HepG2 (cell line): ENCODE measurements around the gene HDLBP. TPM values are rescaled to one million over a fixed set of nuclear protein-coding genes. Genes with fewer than 3 reads are reported as not detected.

ENCODE experiments used
- ATAC-seq: fragments of 200-7000 bp; cut with Tn5 transposase; 3 replicates; pipeline ENCODE4 v1.9.1; 2020; ENCODE audit warnings: mild to moderate bottlenecking, moderate library complexity
- BruUV-seq: library from RNA; stranded (reverse); fragments of 400-500 nt; replicated peaks from 2 replicates; lab custom pipeline; 2021; lab: Mats Ljungman, UMichigan
- CTCF ChIA-PET: fragments of 300-600 bp; formaldehyde crosslinking; extraction: SDS; loops from one replicate; lab custom pipeline; 2021; ENCODE audit warnings: low total read pairs, inconsistent platforms, low intra/inter-chr PET ratio; lab: Yijun Ruan, JAX
- POLR2A ChIA-PET: fragments of 350-600 bp; sonication (Branson Sonifier 250); formaldehyde crosslinking; loops from one replicate; lab custom pipeline; 2020; ENCODE audit warnings: antibody characterized with exemption, inconsistent platforms; lab: Yijun Ruan, JAX
- DNase-seq: peaks from one replicate; pipeline ENCODE4 v3.0.0-alpha.2; 2015; ENCODE audit warnings: low spot score
- FAIRE-seq: peaks from 3 replicates; lab custom pipeline; 2011; peaks lifted over from hg19 to GRCh38; lab: Jason Lieb, UNC
- H2AFZ ChIP-seq: one replicate; pipeline ENCODE4 v1.6.1; 2011; ENCODE audit warnings: low read length, inconsistent platforms
- H3K27ac ChIP-seq: fragments of 300-600 bp; 3 replicates; pipeline ENCODE4 v1.8.0; 2011; ENCODE audit warnings: mixed run types, mild to moderate bottlenecking, mixed read lengths, low read length, inconsistent platforms; ENCODE audit not compliant: insufficient read depth; ENCODE audit errors: extremely low read length
- H3K27me3 ChIP-seq, 2 experiments: fragments of 200-600 bp in 1 of 2; 2 replicates in 1 of 2; 3 replicates in 1 of 2; pipeline versions ENCODE4 v1.6.0 to v1.8.0; 2011; ENCODE audit warnings: low read length in 2 of 2, mild to moderate bottlenecking in 2 of 2, moderate library complexity in 2 of 2, inconsistent platforms in 1 of 2; ENCODE audit not compliant: insufficient read depth in 2 of 2, control insufficient read depth in 1 of 2
- H3K36me3 ChIP-seq, 2 experiments: fragments of 200-600 bp in 1 of 2; replicated peaks in 1 of 2; 2 replicates in 1 of 2; 3 replicates in 1 of 2; pipeline versions ENCODE4 v1.5.1 to v1.8.0; 2011; ENCODE audit warnings: low read length in 2 of 2, inconsistent platforms in 1 of 2; ENCODE audit not compliant: insufficient read depth in 2 of 2, control insufficient read depth in 1 of 2
- H3K4me1 ChIP-seq: 2 replicates; pipeline ENCODE4 v1.5.1; 2012; ENCODE audit warnings: low read length, inconsistent platforms; ENCODE audit not compliant: insufficient read depth
- H3K4me2 ChIP-seq: 2 replicates; pipeline ENCODE4 v1.6.0; 2011; ENCODE audit warnings: low read depth, low read length, inconsistent platforms
- H3K4me3 ChIP-seq, 3 experiments: fragments of 200-600 bp in 1 of 3; sonication (generic), shearing (Covaris generic) in 1 of 3; replicated peaks in 1 of 3; 2 replicates each; pipeline ENCODE4 v1.5.1; 2011 to 2016; ENCODE audit warnings: low read length in 3 of 3, inconsistent platforms in 2 of 3, low read depth in 2 of 3, mild to moderate bottlenecking in 2 of 3, control low read depth in 1 of 3, mixed read lengths in 1 of 3; ENCODE audit not compliant: insufficient read depth in 1 of 3
- H3K79me2 ChIP-seq: one replicate; pipeline ENCODE4 v1.6.1; 2011; ENCODE audit warnings: low read length, inconsistent platforms; ENCODE audit not compliant: insufficient read depth
- H3K9ac ChIP-seq: 2 replicates; pipeline ENCODE4 v1.6.0; 2011; ENCODE audit warnings: mild to moderate bottlenecking, low read depth, low read length, inconsistent platforms; ENCODE audit not compliant: insufficient read depth
- H3K9me3 ChIP-seq: 2 replicates; pipeline ENCODE4 v1.5.1; 2012; ENCODE audit warnings: mild to moderate bottlenecking, low read length
- H4K20me1 ChIP-seq: 2 replicates; pipeline ENCODE4 v1.6.0; 2011; ENCODE audit warnings: inconsistent platforms, mild to moderate bottlenecking, low read length, moderate library complexity; ENCODE audit not compliant: insufficient read depth
- CBFB ChIP-seq: sonication (generic); formaldehyde crosslinking; IDR thresholded peaks from 2 replicates; pipeline ENCODE4 v1.4.0; 2020; ENCODE audit warnings: missing genetic modification reagents
- FOSL2 ChIP-seq: sonication (generic); formaldehyde crosslinking; IDR thresholded peaks from 2 replicates; pipeline ENCODE4 v1.4.0; 2020; ENCODE audit warnings: missing genetic modification reagents
- FOXJ3 ChIP-seq: sonication (generic); formaldehyde crosslinking; IDR thresholded peaks from 2 replicates; pipeline ENCODE4 v1.4.0; 2020; ENCODE audit warnings: missing genetic modification reagents, mild to moderate bottlenecking, borderline replicate concordance
- HDAC1 ChIP-seq: sonication (generic); formaldehyde crosslinking; IDR thresholded peaks from 2 replicates; pipeline ENCODE4 v1.5.1; 2020; ENCODE audit warnings: mild to moderate bottlenecking, missing genetic modification reagents
- HDAC2 ChIP-seq: sonication (generic); formaldehyde crosslinking; IDR thresholded peaks from 2 replicates; pipeline ENCODE4 v1.4.0; 2020; ENCODE audit warnings: missing genetic modification reagents
- ISL2 ChIP-seq: sonication (generic); formaldehyde crosslinking; IDR thresholded peaks from 2 replicates; pipeline ENCODE4 v1.5.0; 2020; ENCODE audit warnings: missing genetic modification reagents
- NCOR1 ChIP-seq: fragments of 200-600 bp; sonication (generic); IDR thresholded peaks from 2 replicates; pipeline ENCODE4 v1.7.0; 2017; ENCODE audit warnings: antibody characterized with exemption, low read length, borderline replicate concordance
- NR1H2 ChIP-seq: sonication (generic); formaldehyde crosslinking; IDR thresholded peaks from 2 replicates; pipeline ENCODE4 v1.8.1; 2022; ENCODE audit warnings: low read depth, missing genetic modification reagents, borderline replicate concordance
- NR3C1 ChIP-seq: sonication (generic); formaldehyde crosslinking; IDR thresholded peaks from 2 replicates; pipeline ENCODE4 v1.4.0; 2020; ENCODE audit warnings: missing genetic modification reagents
- RCOR2 ChIP-seq: IDR thresholded peaks from 2 replicates; pipeline ENCODE4 v1.6.1; 2016; ENCODE audit warnings: missing biosample characterization, missing genetic modification reagents
- SOX6 ChIP-seq, 2 experiments: fragments of 450-650 bp in 1 of 2; sonication (generic) in 1 of 2; formaldehyde crosslinking in 1 of 2; IDR thresholded peaks; 2 replicates each; pipeline versions ENCODE4 v1.4.0 to v1.6.1; 2017 to 2020; ENCODE audit warnings: antibody characterized with exemption in 1 of 2, mild to moderate bottlenecking in 1 of 2, missing genetic modification reagents in 1 of 2
- TEAD2 ChIP-seq: sonication (generic); formaldehyde crosslinking; IDR thresholded peaks from 2 replicates; pipeline ENCODE4 v1.9.0; 2021; ENCODE audit warnings: missing genetic modification reagents
- TFDP2 ChIP-seq: sonication (generic); formaldehyde crosslinking; IDR thresholded peaks from 2 replicates; pipeline ENCODE4 v1.4.0; 2020; ENCODE audit warnings: missing genetic modification reagents
- ZBTB8A ChIP-seq: sonication (generic); formaldehyde crosslinking; IDR thresholded peaks from 2 replicates; pipeline ENCODE4 v1.4.0; 2020; ENCODE audit warnings: mild to moderate bottlenecking, low read depth, missing genetic modification reagents, borderline replicate concordance
- ZFP37 ChIP-seq: sonication (generic); formaldehyde crosslinking; IDR thresholded peaks from 2 replicates; pipeline ENCODE4 v1.4.0; 2020; ENCODE audit warnings: missing genetic modification reagents, borderline replicate concordance
- ZMYM2 ChIP-seq: sonication (generic); formaldehyde crosslinking; IDR thresholded peaks from 2 replicates; pipeline ENCODE4 v1.8.0; 2022; ENCODE audit warnings: mild to moderate bottlenecking, missing genetic modification reagents
- ZNF264 ChIP-seq: sonication (generic); formaldehyde crosslinking; IDR thresholded peaks from 2 replicates; pipeline ENCODE4 v1.4.0; 2020; ENCODE audit warnings: missing genetic modification reagents
- ZNF503 ChIP-seq: sonication (generic); formaldehyde crosslinking; IDR thresholded peaks from 2 replicates; pipeline ENCODE4 v1.4.0; 2020; ENCODE audit warnings: missing genetic modification reagents
- ZNF770 ChIP-seq: sonication (generic); formaldehyde crosslinking; IDR thresholded peaks from 2 replicates; pipeline ENCODE4 v1.5.0; 2020; ENCODE audit warnings: mild to moderate bottlenecking, missing genetic modification reagents
- ZNF816 ChIP-seq: sonication (generic); formaldehyde crosslinking; IDR thresholded peaks from 2 replicates; pipeline ENCODE4 v1.8.0; 2022; ENCODE audit warnings: missing genetic modification reagents, mild to moderate bottlenecking, borderline replicate concordance
- WGBS: methylation state at CpG from one replicate; pipeline ENCODE4 v1.1.6; 2017; ENCODE audit warnings: low lambda C conversion rate; 5-methylcytosine and 5-hydroxymethylcytosine counted together
- in situ Hi-C: cut with HindIII; loops from 2 replicates; pipeline ENCODE4 v1.10.0; 2017; ENCODE audit warnings: low pct_unique_long_range_greater_than_20kb; ENCODE audit not compliant: extremely low pct_ligation_motif_present
- intact Hi-C: fragments of 100-400 bp; cut with micrococcal nuclease; formaldehyde crosslinking; loops from one replicate; pipeline ENCODE4 v1.10.0; 2022; ENCODE audit not compliant: unreplicated experiment
- polyA plus RNA-seq, 8 experiments: library from polyadenylated mRNA; depleted of rRNA in 3 of 8; stranded (reverse) in 7 of 8; unstranded in 1 of 8; fragments of >200 nt; fragmentation: Illumina TruSeq in 4 of 8; extraction: Trizol in 4 of 8; gene quantifications; 2 replicates each; pipeline versions ENCODE4 v1.2.1 to v1.2.3, GENCODE V29; 2011 to 2016; ENCODE audit warnings: low read depth in 4 of 8, missing spikeins in 1 of 8, mixed read lengths in 1 of 8; ENCODE audit not compliant: insufficient read depth in 1 of 8
- total RNA-seq, 5 experiments: library from RNA; depleted of rRNA; stranded (reverse); fragments of >200 nt; fragmentation: Illumina TruSeq; extraction: Trizol; gene quantifications; 2 replicates each; pipeline ENCODE4 v1.2.3, GENCODE V29; 2016; ENCODE audit warnings: low read depth in 1 of 5

HDLBP gene
- total and polyA plus RNA-seq, 2 of the 13 experiments (the other 11 are each of a cell fraction or from before 2014, with no cell fraction given), result 464 to 707 TPM

DNA sequence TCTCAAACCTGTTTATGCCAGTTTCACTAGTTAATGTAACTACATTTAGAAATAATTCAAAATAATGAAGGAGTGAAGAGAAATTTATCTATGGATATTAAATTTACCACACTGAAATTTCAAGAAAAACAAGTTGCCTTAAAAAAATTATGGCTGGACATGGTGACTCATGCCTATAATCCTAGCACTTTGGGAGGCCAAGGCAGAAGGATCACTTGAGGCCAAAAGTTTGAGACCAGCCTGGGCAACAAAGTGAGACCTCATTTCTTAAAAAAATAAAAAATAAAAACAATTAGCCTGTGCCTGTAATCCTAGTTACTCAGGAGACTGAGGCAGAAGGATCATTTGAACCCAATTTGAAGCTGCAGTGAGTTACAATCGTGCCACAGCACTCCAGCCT is 29.9 kb downstream of the HDLBP start:
- CTCF ChIA-PET, result no interaction called here
- H4K20me1 ChIP-seq, result peaks cover 11% of the 10 kb centered on the region
- DNase-seq, result no peak
- no peak for ATAC-seq
- H3K9me3 ChIP-seq, result no peaks in the 10 kb centered on the region
- 0 out of 2 replicates have a peak overlapping the region, but pooled peaks have one; percentile 17 for H3K9ac ChIP-seq
- H3K36me3 ChIP-seq, result peaks cover 1 to 3% of the 10 kb centered on the region in 2 experiments; a peak in 1 of 5 replicates
- H3K27me3 ChIP-seq, result no peaks in the 10 kb centered on the region
- POLR2A ChIA-PET, result interaction anchor here (5.5 kb wide), 1 partner anchor 29 kb away, joined by 24 read pairs; the partner anchor contains the start of gene HDLBP
- no peak for FAIRE-seq
- H3K79me2 ChIP-seq, result peaks cover 93% of the 10 kb centered on the region
- in situ Hi-C loops, result no loop called here
- H3K4me1 ChIP-seq, result peaks cover 66% of the 10 kb centered on the region
- 69% methylated on average over 1 of the region's 1 CpG for WGBS
- no peak overlapping the region for H2AFZ ChIP-seq
- H3K4me3 ChIP-seq, result peak overlapping the region in 1 of 3 experiments; percentile 0; a peak in 1 of 6 replicates
- BruUV-seq, result TSS peak; percentile 86
- peak overlapping the region; percentile 47 for H3K27ac ChIP-seq
- H3K4me2 ChIP-seq, result peak overlapping the region; percentile 53
- intact Hi-C loops, result no loop called here
- TF ChIP-seq ZMYM2, result 0 out of 2 replicates have a peak, but pooled peaks have one; percentile 7
- peak; percentile 4; the same call in 1 of the 2 replicates for TF ChIP-seq ZNF503
- TF ChIP-seq HDAC2 (CRISPR knock-in tag), result 0 out of 2 replicates have a peak, but pooled peaks have one; percentile 4
- TF ChIP-seq FOSL2 (CRISPR knock-in tag), result peak; percentile 32; the same call in 1 of the 2 replicates
- no peak for TF ChIP-seq NR1H2 (CRISPR knock-in tag)
- 0 out of 2 replicates have a peak, but pooled peaks have one; percentile 9 for TF ChIP-seq ZNF264 (CRISPR knock-in tag)
- peak; percentile 95 for TF ChIP-seq ZNF770
- no peak for TF ChIP-seq NR3C1
- no peak for TF ChIP-seq CBFB
- 0 out of 2 replicates have a peak, but pooled peaks have one; percentile 10 for TF ChIP-seq HDAC1 (CRISPR knock-in tag)
- TF ChIP-seq ZBTB8A, result no peak
- no peak for TF ChIP-seq ZFP37
- TF ChIP-seq ZNF816, result 0 out of 2 replicates have a peak, but pooled peaks have one; percentile 18
- 0 out of 2 replicates have a peak, but pooled peaks have one; percentile 4 for TF ChIP-seq ISL2
- TF ChIP-seq SOX6 (IDR thresholded peaks at IDR 0.05), result no peak
- TF ChIP-seq SOX6 (CRISPR knock-in tag; IDR thresholded peaks at IDR 0.05), result peak; percentile 28
- TF ChIP-seq NCOR1, result peak; percentile 3; the same call in 1 of the 2 replicates
- TF ChIP-seq RCOR2 (CRISPR knock-in tag), result 0 out of 2 replicates have a peak, but pooled peaks have one; percentile 2
- no peak for TF ChIP-seq TFDP2 (CRISPR knock-in tag)
- TF ChIP-seq TEAD2 (CRISPR knock-in tag), result no peak
- TF ChIP-seq FOXJ3, result peak; percentile 33; the same call in 1 of the 2 replicates
